Ovary (tissue), 9 donors: ENCODE measurements around the gene SNX30. TPM values are rescaled to one million over a fixed set of nuclear protein-coding genes. Genes with fewer than 3 reads are reported as not detected.

ENCODE experiments used
- DNase-seq, 5 donors: peaks; one replicate each; pipeline ENCODE4 v3.0.0-alpha.2; 2019 to 2020
- H3K27ac ChIP-seq, 2 donors: fragments of 200-600 bp; one replicate each; pipeline versions ENCODE4 v1.5.1 to v1.8.0; 2019 to 2022
- H3K27me3 ChIP-seq: fragments of 200-600 bp; one replicate; pipeline ENCODE4 v1.8.0; 2022
- H3K36me3 ChIP-seq: fragments of 200-600 bp; sonication (generic); one replicate; pipeline ENCODE4 v1.5.1; 2019
- H3K4me1 ChIP-seq: one replicate; pipeline ENCODE4 v1.8.1; 2013; ENCODE audit warnings: mild to moderate bottlenecking, moderate library complexity; ENCODE audit not compliant: insufficient read depth
- H3K4me3 ChIP-seq: fragments of 200-600 bp; sonication (generic); one replicate; pipeline ENCODE4 v1.5.1; 2017
- H3K9me3 ChIP-seq, 2 donors: fragments of 200-600 bp in 1 of 2; sonication (generic) in 1 of 2; one replicate each; pipeline versions ENCODE4 v1.5.1 to v1.8.1; 2013 to 2019; ENCODE audit warnings: mild to moderate bottlenecking in 1 of 2, moderate library complexity in 1 of 2
- CTCF ChIP-seq, 3 donors: fragments of 450-650 bp in 2 of 3; fragments of 200-600 bp in 1 of 3; IDR thresholded peaks; one replicate each; pipeline versions ENCODE4 v1.5.1 to v1.8.0; 2016 to 2022; ENCODE audit warnings: antibody characterized with exemption in 3 of 3, mild to moderate bottlenecking in 1 of 3
- EP300 ChIP-seq: sonication (generic); formaldehyde crosslinking; IDR thresholded peaks from one replicate; pipeline ENCODE4 v1.6.1; 2017; ENCODE audit warnings: antibody characterized with exemption
- POLR2A ChIP-seq: fragments of 450-650 bp; IDR thresholded peaks from one replicate; pipeline ENCODE4 v1.6.1; 2017; ENCODE audit warnings: antibody characterized with exemption, mild to moderate bottlenecking, moderate library complexity
- WGBS, 3 donors: extraction: QIAGEN DNeasy Blood & Tissue Kit in 1 of 3; methylation state at CpG; one replicate each; pipeline versions ENCODE4 v1.1.5 to v1.1.7; 2013 to 2017; 5-methylcytosine and 5-hydroxymethylcytosine counted together
- intact Hi-C, 4 donors: fragments of 100-400 bp; cut with DNase I; formaldehyde crosslinking; loops; one replicate each; pipeline versions ENCODE4 v1.11.0 to v1.15.1; 2022 to 2023
- polyA plus RNA-seq, 2 donors: library from polyadenylated mRNA; stranded (reverse); fragments of 200-250 nt in 1 of 2; fragments of 350-450 nt in 1 of 2; fragmentation: Illumina TruSeq in 1 of 2; extraction: RNeasy Lipid Tissue Mini Kit (QIAGEN cat#74804) in 1 of 2; gene quantifications; one replicate each; pipeline ENCODE4 v1.2.3, GENCODE V29; 2013 to 2014
- total RNA-seq, 7 donors: library from RNA; depleted of rRNA in 2 of 7; stranded (reverse); fragments of >200 nt in 2 of 7; fragmentation: NEBNext Ultra II Directional in 3 of 7; extraction: Animal tissue kit (Norgen Biotek cat#: 25700) in 3 of 7; gene quantifications; one replicate each; pipeline versions ENCODE4 v1.1.0 to v1.2.4, GENCODE V29; 2016 to 2023
- donor health status: DM: no; HTN: no; CAD: no; lungs with moderate emphysema.
- donor health status: DM: no; HTN: no; CAD: no.
- donor health status: Bipolar disorder and iron deficiency.
- donor health status: DM: yes; HTN: yes; CAD: no.
- donor health status: DM: no; HTN: no; CAD: no.
- donor health status: DM: yes; HTN: yes; CAD: no.

Gene SNX30
- total and polyA plus RNA-seq, 9 donors = 4.3 to 11.8 (median 8.8) TPM

GRCh38 chr9:112757940-112758339, 7.4 kb downstream of the SNX30 start:
- Histone ChIP-seq H3K36me3 (no peaks in the 10 kb centered on the region), H3K4me3 (no peak overlapping the region), H3K27me3 (no peaks in the 10 kb centered on the region), H3K9me3 (no peaks in the 10 kb centered on the region), H3K4me1 (peaks cover 7% of the 10 kb centered on the region), H3K27ac (no peak overlapping the region)
- TF ChIP-seq POLR2A (no peak), EP300 (no peak), CTCF (IDR thresholded peaks at IDR 0.05) (no peak)
- intact Hi-C loops = no loop called here
- 93 to 97% (median 95%) methylated on average over 2 of the region's 2 CpGs for WGBS, 3 donors
- DNase-seq = no peak

- H3K9me3 ChIP-seq = no peaks in the 10 kb centered on the region
- no peak overlapping the region for H3K27ac ChIP-seq
- peaks cover 5% of the 10 kb centered on the region for H3K4me1 ChIP-seq
- no peak for TF ChIP-seq CTCF (IDR thresholded peaks at IDR 0.05)
- no peak for TF ChIP-seq EP300
- TF ChIP-seq POLR2A = no peak
- no peak for DNase-seq
- no peak overlapping the region for H3K4me3 ChIP-seq
- 89 to 90% (median 89%) methylated on average over 8 of the region's 8 CpGs for WGBS, 3 donors
- H3K36me3 ChIP-seq = no peaks in the 10 kb centered on the region
- no peaks in the 10 kb centered on the region for H3K27me3 ChIP-seq
- intact Hi-C loops = no loop called here
These were observed 10.3 kb downstream of the SNX30 start for GRCh38 chr9:112760821-112761220.

GRCh38 chr9:112761912-112762655, 11.5 kb downstream of the SNX30 start:
- Histone ChIP-seq H3K27me3 (no peaks in the 10 kb centered on the region), H3K36me3 (no peaks in the 10 kb centered on the region), H3K27ac (no peak overlapping the region), H3K4me3 (no peak overlapping the region), H3K9me3 (no peaks in the 10 kb centered on the region), H3K4me1 (peaks cover 5% of the 10 kb centered on the region)
- 52 to 75% (median 64%) methylated on average over 12 of the region's 12 CpGs for WGBS, 3 donors
- TF ChIP-seq POLR2A (no peak), EP300 (no peak), CTCF (IDR thresholded peaks at IDR 0.05) (no peak)
- no peak for DNase-seq
- intact Hi-C loops = no loop called here

- no peak for DNase-seq
- Histone ChIP-seq H3K27ac (no peak overlapping the region), H3K9me3 (no peaks in the 10 kb centered on the region), H3K36me3 (no peaks in the 10 kb centered on the region), H3K27me3 (no peaks in the 10 kb centered on the region), H3K4me1 (peaks cover 5% of the 10 kb centered on the region), H3K4me3 (no peak overlapping the region)
- intact Hi-C loops = no loop called here
- WGBS, 3 donors = 84 to 86% (median 85%) methylated on average over 13 of the region's 13 CpGs
- TF ChIP-seq POLR2A (no peak), CTCF (IDR thresholded peaks at IDR 0.05) (no peak), EP300 (no peak)
These were observed 12.4 kb downstream of the SNX30 start for GRCh38 chr9:112762726-112763518.
